Stimulated activated CD4-positive, alpha-beta T cell treated with anti-CD3 and anti-CD28 coated beads, Interleukin-1b, Interleukin-23, amount 100 ng/mL, for 48 hours (primary cell): ENCODE measurements around the gene SOWAHB.

Experiments
- DNase-seq: peaks from one replicate; pipeline ENCODE4 v3.0.0-alpha.2; 2020

The SOWAHB gene

GRCh38 chr4:76897536-76898384 is at the start of gene SOWAHB:
Gene SOWAHB (minus strand): TSS chr4:76898144. CDS start chr4:76897849, 295 bp downstream.
- peak; percentile 6 for DNase-seq

- no peak for DNase-seq
These were observed 49.4 kb upstream of the SOWAHB start for GRCh38 chr4:76947369-76947768.

- no peak for DNase-seq
These were observed 45.8 kb upstream of the SOWAHB start for GRCh38 chr4:76943790-76944189.

DNA sequence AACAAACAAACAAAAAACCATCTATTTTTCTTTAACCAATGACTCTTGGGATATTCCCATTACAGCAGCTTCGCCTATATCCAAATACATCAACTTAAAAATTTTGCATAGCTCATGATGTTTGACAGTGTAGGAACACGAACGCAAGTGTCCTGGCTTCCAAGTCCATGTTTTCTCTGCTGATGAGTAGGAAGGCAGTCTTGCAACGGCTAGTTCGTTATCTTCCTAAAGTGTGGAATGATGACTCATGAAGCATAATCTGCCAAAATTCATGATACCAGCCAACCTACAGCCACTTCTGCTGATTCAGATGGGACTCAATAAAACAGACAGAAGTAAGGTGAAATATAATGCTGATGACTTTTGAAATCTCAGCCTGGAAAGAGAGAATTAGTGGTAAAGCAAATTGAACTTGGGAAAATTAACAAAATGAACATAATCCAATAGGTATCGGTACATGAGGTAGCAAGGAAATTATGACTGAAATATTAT is 45.2 kb upstream of the SOWAHB start:
- DNase-seq = no peak

GRCh38 chr4:76939184-76939583 is 41.2 kb upstream of the SOWAHB start:
- no peak for DNase-seq

GRCh38 chr4:76931576-76932276 is 33.8 kb upstream of the SOWAHB start:
- no peak for DNase-seq

DNA sequence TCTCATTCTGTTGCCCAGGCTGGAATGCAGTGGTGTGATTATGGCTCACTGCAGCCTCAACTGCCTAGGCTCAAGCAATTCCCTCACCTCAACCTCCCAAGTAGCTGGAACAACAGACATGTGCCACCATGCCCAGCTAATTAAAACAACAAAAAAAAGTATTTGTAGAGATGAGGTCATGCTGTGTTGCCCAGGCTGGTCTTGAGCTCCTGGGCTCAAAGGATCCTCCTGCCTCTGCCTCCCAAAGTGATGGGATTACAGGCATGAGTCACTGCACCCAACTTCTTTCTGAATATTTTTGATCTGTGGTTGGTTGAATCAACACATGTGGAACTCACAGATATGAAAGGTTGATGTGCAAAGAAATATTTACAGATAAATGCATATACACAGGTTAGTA is 33.1 kb upstream of the SOWAHB start:
- DNase-seq = no peak

- DNase-seq = no peak
These were observed 32.7 kb upstream of the SOWAHB start for GRCh38 chr4:76930685-76931084.

DNA sequence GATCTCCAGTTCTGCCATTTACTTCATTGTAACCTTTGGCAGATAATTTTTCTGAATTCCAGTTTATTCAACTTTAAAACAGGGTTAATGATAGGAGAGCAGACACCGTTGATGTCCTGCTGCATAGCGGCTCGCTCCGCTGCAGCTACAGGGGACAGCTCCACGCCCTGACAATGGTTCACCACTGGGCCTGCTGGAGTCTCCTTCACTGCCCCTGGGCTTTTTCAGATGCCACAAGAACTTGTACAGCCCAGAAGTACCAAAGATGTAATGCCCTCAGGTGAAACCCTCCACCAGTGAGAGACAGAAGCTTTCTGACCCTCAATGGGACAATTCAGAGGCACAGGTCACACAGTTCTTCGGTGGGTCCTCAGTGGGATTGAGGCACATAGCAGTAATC is 28.9 kb upstream of the SOWAHB start:
- no peak for DNase-seq

DNA sequence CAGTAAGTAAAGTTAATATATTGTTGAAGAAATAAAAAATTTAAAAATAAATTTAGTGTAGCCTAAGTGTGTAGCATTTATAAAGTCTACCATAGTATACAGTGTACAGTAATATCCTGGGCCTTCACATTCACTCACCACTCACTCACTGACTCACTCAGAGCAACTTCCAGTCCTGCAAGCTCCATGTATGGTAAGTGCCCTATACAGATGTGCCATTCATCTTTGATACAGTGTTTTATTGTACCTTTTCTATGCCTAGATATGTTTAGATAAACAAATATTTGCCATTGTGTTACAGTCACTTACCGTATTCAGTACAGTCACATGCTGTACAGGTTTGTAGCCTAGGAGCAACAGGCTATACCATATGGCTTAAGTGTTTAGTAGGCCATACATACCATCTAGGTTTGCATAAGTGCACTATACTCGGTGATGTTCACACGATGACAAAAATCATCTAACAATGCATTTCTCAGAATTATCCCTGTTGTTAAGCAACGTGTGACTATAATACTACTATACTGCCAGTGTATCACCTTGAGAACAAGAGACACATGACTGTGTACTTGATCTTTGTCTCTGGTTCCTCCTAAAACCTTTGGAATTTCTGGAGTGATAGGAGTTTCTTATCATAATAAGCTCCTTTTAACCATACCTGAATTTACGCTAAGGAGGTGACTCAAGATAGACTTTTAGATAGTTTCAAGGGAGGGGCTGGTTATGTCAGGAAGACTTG is 25.8 kb upstream of the SOWAHB start:
- no peak for DNase-seq

- no peak for DNase-seq
These were observed 22.8 kb upstream of the SOWAHB start for GRCh38 chr4:76920715-76921114.

DNA sequence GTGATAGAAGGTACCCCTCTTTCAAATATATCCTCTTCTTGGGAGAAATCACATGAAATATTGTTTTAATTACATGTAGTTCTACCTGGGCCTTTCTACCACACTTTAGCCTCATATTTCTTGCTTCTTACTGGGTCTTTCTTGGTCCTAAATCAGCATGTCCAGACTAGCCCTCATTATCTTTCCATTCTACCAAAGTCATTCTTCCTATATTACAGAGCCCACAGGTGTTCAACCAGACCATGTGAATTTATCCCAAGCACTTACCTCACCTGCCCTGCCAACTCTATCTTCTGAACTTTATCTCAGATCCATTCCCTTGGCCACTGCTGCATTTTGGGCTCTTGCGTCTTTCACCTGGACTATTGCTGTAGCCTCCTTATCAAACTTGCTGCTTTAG is 11.8 kb upstream of the SOWAHB start:
- no peak for DNase-seq

DNA sequence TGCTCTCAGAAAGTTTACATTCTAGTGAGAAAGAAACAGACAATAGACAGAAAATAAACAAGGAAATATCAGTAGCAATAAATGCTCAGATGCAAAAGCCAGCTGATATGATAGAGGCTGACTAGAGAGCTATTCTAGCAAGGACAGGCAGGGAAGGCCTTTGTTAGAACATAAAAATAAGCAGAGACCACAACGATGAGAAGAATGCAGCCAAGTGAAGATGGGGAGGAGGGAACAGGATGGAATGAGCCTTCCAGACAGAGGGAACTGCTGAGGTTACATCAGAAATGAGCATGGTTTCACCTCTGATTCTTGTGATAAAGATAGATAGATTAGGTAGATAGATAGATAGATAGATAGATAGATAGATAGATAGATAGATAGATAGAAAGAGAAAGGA is 7.6 kb upstream of the SOWAHB start:
- no peak for DNase-seq

DNA sequence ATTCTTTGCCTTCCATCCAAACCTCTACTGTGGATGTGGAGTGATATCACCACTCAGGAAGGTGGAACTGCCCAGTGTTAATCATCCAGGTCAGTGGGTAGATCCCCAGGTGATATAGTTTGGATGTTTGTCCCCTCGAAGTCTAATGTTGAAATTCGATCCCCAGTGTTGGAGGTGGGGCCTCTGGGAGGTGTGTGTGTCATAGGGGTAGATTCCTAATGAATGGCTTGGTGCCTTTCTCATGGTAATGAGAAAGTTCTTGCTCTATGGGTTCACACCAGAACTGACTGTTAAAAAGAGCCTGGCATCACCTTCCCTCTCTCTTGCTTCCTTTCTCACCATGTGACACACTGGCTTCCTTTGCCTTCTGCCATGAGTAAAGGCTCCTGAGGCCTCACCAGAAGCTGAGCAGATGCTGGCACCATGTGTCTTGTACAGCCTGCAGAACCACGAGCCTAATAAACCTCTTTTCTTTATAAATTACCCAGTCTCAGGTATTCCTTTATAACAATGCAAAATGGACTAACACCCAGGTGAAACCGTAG is 6.8 kb upstream of the SOWAHB start:
- no peak for DNase-seq

DNA sequence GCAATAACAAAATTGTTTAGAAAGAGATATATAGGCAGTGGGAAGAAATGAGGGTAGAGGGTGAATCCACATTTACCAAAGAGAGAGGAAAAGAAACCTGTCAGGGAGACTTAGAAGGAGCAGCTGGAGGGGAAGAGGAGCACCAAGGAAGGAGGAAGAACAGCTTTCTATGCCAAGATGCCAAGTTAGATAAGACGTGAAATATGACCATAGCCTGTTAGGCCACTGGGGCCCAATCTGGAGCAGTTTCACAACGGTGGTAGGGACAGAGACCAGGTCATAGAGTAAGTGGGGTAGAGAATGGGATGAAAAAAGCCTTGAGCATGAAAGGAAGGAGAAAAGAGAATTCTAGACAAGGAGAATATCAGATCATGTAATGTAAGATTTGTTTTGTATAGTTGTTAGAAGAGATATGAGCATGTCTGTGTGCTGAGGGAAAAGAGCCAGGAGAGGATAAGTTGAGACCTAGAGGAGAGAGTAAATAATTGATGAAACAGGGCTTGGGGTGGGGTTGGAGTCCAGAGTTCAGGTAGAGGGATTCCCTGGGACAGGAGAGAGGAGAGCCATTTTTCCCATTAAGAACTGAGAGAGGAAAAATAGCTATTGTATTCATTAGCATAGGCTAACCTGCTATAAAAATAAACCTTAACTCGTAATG is 4.4 kb upstream of the SOWAHB start:
- no peak for DNase-seq

GRCh38 chr4:76898949-76899645 is 1.2 kb upstream of the SOWAHB start:
- no peak for DNase-seq

DNA sequence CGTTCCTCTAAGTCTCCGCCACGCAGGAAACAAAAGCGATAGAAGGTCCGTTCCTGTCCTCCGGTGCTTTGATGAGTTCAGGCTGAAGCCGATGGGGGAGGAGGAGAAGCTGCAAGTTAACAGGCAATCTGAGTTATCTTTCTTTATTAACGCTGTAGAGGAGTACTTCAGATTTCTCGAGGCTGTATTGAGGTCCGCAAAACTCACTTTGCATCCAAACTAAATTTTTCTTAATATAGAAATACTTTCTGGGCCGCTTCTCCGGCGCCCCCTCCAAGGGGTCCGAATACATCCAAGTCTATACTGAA is 395 bp upstream of the SOWAHB start:
- no peak for DNase-seq

- peak; percentile 4 for DNase-seq
These were observed 1.1 kb downstream of the SOWAHB start for GRCh38 chr4:76896614-76897535.

DNA sequence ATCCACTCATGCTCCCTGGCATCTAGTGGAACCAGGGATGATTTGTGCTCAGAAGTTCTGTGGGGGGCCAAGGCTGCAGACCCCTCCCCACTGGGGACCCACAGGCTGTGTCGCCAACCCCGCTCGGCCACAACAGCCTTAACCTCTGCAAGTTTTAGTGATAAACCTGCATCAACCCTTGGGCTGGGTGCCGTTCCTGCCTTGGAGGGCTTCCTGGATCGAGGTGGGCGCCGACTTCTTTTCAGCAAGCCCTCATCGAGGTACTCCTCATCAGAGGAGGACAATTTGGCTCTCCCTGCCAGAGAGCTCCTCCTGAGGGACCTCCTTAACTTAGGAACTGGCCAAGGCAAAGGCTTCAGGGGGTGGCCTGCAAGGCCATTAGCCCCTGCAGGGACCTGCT is 1.9 kb downstream of the SOWAHB start:
- no peak for DNase-seq

DNA sequence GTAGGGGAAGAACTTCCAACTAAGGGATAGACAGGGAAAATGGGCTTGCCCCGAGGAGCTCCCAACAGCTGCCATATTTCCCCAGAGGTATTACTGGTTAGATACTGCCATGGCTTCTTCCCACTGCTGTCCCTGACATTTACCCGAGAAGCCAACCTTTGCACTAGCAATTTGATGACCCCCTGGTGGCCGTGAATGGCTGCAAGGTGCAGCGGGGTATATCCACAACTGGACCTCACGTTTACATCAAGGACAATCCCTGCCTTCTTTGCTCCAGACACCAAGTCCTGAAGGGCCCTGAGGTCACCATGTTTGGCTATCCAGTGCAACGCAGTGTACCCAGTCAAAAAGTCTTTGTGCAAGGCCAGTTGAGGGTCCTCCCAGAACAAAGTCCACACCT is 2.3 kb downstream of the SOWAHB start:
- DNase-seq = no peak
